Kidney epithelial cell (primary cell): ENCODE data around the gene BMP7. TPM values are rescaled to one million over a fixed set of nuclear protein-coding genes. Genes with fewer than 3 reads are reported as not detected.

ENCODE experiments used
- DNase-seq: peaks from one replicate; pipeline ENCODE4 v3.0.0-alpha.2; 2010; ENCODE audit warnings: low read depth
- H3K27me3 ChIP-seq: 2 replicates; pipeline ENCODE4 v1.6.0; 2011; ENCODE audit warnings: low read length; ENCODE audit not compliant: control insufficient read depth, insufficient read depth
- H3K36me3 ChIP-seq: 2 replicates; pipeline ENCODE4 v1.5.1; 2011; ENCODE audit warnings: low read length; ENCODE audit not compliant: control insufficient read depth, insufficient read depth
- H3K4me3 ChIP-seq: 2 replicates; pipeline ENCODE4 v1.5.1; 2011; ENCODE audit warnings: low read depth, mild to moderate bottlenecking, control low read depth, low read length
- total RNA-seq: library from RNA; depleted of rRNA; stranded (reverse); fragments of >200 nt; gene quantifications from 2 replicates; pipeline ENCODE4 v1.2.3, GENCODE V29; 2015
- TF ChIP-seq, protein P1 (sequence below): IDR thresholded peaks from 2 replicates; pipeline ENCODE4 v1.5.1; 2011; ENCODE audit warnings: mild to moderate bottlenecking, moderate library complexity, low read length, control low read depth, inconsistent platforms; ENCODE audit not compliant: insufficient read depth, poor library complexity, severe bottlenecking

Gene BMP7
- total RNA-seq, 1 donor from 2014 or later: 21.8 TPM

DNA sequence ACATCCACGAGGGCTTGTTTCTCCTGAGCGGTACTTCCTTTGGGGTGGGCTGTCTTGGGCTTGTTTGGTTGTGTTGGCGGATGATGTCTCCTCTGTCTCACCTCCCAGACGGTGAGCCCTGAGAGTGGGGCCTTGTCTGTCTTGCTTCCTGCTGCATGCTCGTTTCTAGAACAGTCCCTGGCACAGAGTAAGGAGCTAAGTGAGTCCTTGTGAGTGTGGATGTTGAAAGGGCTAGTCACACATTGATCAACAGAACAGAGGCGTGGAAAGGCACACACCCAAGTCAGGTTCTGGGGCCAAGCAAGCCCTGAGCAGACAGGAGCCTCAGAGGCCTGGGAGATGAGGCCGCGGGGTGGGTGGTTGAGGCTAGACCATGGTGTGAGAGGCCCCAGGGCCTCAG is 111.0 kb downstream of the BMP7 start:
- Histone ChIP-seq H3K27me3 (no peaks in the 10 kb centered on the region), H3K36me3 (no peaks in the 10 kb centered on the region), H3K4me3 (no peak overlapping the region)
- TF ChIP-seq, protein P1, sequence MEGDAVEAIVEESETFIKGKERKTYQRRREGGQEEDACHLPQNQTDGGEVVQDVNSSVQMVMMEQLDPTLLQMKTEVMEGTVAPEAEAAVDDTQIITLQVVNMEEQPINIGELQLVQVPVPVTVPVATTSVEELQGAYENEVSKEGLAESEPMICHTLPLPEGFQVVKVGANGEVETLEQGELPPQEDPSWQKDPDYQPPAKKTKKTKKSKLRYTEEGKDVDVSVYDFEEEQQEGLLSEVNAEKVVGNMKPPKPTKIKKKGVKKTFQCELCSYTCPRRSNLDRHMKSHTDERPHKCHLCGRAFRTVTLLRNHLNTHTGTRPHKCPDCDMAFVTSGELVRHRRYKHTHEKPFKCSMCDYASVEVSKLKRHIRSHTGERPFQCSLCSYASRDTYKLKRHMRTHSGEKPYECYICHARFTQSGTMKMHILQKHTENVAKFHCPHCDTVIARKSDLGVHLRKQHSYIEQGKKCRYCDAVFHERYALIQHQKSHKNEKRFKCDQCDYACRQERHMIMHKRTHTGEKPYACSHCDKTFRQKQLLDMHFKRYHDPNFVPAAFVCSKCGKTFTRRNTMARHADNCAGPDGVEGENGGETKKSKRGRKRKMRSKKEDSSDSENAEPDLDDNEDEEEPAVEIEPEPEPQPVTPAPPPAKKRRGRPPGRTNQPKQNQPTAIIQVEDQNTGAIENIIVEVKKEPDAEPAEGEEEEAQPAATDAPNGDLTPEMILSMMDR: no peak
- no peak for DNase-seq

DNA sequence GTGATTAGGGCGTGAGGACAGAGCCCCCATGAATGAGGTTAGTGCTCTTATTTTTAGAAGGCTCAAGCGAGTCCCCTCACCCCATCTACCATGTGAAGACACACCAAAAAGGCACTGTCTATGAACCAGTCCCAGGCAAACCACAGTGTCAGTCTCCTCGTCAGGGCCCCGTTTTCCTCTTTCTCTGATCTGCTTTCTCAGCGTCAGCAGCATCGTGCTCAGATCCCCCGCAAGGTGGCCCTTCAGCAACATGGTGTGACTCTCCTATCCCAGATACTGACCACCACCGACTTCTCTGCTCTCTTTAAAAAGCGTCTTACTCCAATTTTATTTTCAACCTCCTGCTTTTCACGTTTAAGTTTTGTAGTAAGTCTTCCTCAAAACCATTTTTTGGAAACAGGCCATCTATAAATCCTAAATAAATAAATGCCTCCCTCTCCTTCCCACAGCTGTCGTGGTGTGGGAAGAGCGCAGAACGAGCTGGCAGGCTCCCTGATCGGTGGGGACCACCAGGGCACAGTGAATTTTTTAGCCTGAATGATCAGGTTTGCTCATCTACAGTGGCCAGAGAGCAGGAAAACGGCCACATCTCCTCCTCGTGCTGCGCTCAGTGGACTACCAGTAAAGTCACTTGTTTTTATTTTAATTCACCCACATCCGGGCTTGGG is 113.1 kb downstream of the BMP7 start:
- Histone ChIP-seq H3K36me3 (no peaks in the 10 kb centered on the region), H3K4me3 (no peak overlapping the region), H3K27me3 (peaks cover 3% of the 10 kb centered on the region)
- TF ChIP-seq, protein P1: no peak
- no peak for DNase-seq

DNA sequence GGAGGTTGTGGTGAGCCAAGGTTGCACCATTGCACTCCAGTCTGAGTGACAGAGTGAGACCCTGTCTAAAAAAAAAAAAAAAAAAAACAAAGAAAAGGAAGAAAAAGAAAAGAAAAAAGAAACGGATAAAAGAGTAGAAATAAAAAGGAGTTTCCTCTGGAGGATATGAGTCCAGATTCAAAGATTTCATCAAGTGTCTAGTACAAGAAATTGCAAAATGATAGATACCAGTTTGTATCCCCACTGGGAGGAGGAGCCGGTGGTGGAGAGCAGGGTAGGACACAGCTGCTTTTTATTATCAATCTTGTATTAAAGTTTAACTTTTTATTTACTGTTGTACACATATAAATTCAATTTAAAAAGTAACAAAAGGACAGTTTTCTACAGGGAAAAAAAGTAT is 113.9 kb downstream of the BMP7 start:
- H3K4me3 ChIP-seq: no peak overlapping the region
- no peak for DNase-seq
- no peaks in the 10 kb centered on the region for H3K36me3 ChIP-seq
- H3K27me3 ChIP-seq: peaks cover 9% of the 10 kb centered on the region
- TF ChIP-seq, protein P1: no peak

DNA sequence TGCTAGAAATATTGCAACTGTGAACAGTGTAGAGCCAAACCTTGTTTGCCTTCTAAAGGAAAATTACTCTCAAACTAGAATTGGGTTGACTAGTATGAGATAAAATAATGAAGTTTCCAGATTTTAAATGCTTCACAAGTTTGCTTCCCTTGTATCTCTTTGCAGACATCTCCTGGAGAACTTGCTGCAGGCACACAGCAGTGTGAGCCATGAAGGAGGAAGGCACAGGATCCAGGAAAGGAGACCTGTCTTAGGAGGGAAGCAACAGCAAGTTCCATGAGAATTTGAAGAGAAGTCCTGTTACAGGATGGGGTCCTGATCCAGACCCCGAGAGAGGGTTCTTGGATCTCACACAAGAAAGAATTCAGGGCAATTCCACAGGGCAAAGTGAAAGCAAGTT is 115.9 kb downstream of the BMP7 start:
- Histone ChIP-seq H3K36me3 (no peaks in the 10 kb centered on the region), H3K4me3 (no peak overlapping the region), H3K27me3 (peaks cover 9% of the 10 kb centered on the region)
- TF ChIP-seq, protein P1: no peak
- no peak for DNase-seq

DNA sequence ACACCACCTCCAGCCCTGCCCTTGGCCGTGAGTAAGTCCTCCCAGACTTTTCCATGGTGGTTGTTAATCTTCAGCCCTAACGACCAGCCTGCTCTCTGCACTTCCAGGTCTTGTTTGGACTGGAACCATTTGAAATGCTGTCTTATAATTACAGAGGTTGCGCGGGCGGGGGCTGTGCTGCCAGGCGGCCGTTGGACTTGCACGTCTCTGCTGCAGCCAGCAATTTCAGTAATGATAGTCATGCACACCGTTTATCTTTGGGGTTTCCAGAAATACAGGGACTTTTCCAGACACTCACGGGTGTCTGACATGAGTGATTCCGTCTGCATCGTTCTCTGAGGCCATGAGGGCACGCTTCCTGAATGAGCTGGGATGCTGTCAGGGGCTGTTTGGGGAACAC is 118.2 kb downstream of the BMP7 start:
- TF ChIP-seq, protein P1: no peak
- H3K4me3 ChIP-seq: no peak overlapping the region
- no peaks in the 10 kb centered on the region for H3K36me3 ChIP-seq
- no peak for DNase-seq
- H3K27me3 ChIP-seq: peaks cover 9% of the 10 kb centered on the region

DNA sequence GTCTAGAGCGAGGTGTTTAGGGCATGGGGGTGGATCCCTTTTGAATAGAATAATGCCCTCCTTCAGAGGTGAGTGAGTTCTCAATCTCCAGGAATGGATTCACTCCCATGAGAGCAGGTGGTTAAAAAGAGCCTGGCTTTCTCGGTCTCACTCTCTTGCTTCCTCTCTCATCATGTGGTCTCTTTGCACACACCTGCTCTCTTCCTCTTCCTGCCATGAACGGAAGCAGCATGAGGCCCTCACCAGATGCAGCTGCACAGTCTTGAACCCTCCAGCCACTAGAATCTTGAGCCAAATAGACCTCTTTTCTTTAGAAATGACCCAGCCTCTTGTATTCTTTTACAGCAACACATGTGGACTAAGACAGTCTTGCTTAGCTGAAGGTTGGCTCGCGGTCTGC is 119.3 kb downstream of the BMP7 start:
- no peak overlapping the region for H3K4me3 ChIP-seq
- DNase-seq: no peak
- H3K27me3 ChIP-seq: peaks cover 9% of the 10 kb centered on the region
- no peaks in the 10 kb centered on the region for H3K36me3 ChIP-seq
- TF ChIP-seq, protein P1: no peak
